Breast epithelium (tissue), 3 donors: ENCODE data around the gene DHX16.
"Not testable (repeated sequence)": the region's sequence is repeated elsewhere in the genome, so short reads cannot be mapped to it uniquely, and the experiment has no call there.

Experiments
- POLR2AphosphoS5 ChIP-seq, 3 donors: sonication (generic); formaldehyde crosslinking; IDR thresholded peaks; one replicate each; pipeline ENCODE4 v1.6.1; 2017; ENCODE audit warnings: antibody characterized with exemption in 3 of 3
- TF ChIP-seq, protein P1 (sequence below), 3 donors: fragments of 450-650 bp; IDR thresholded peaks; one replicate each; pipeline ENCODE4 v1.5.1; 2016 to 2017; ENCODE audit warnings: antibody characterized with exemption in 3 of 3, mild to moderate bottlenecking in 3 of 3, moderate library complexity in 3 of 3

- TF ChIP-seq, protein P1, sequence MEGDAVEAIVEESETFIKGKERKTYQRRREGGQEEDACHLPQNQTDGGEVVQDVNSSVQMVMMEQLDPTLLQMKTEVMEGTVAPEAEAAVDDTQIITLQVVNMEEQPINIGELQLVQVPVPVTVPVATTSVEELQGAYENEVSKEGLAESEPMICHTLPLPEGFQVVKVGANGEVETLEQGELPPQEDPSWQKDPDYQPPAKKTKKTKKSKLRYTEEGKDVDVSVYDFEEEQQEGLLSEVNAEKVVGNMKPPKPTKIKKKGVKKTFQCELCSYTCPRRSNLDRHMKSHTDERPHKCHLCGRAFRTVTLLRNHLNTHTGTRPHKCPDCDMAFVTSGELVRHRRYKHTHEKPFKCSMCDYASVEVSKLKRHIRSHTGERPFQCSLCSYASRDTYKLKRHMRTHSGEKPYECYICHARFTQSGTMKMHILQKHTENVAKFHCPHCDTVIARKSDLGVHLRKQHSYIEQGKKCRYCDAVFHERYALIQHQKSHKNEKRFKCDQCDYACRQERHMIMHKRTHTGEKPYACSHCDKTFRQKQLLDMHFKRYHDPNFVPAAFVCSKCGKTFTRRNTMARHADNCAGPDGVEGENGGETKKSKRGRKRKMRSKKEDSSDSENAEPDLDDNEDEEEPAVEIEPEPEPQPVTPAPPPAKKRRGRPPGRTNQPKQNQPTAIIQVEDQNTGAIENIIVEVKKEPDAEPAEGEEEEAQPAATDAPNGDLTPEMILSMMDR (IDR thresholded peaks at IDR 0.05), result not testable (repeated sequence)
- TF ChIP-seq POLR2AphosphoS5 (IDR thresholded peaks at IDR 0.05), result not testable (repeated sequence)
Measured at GRCh38 chr6:30666300-30666699, 6.5 kb downstream of the DHX16 start.
